ENCODE measurements around the gene SEC61A2.
"Not testable (repeated sequence)": the region's sequence is repeated elsewhere in the genome, so short reads cannot be mapped to it uniquely, and the experiment has no call there.

Gene SEC61A2

DNA sequence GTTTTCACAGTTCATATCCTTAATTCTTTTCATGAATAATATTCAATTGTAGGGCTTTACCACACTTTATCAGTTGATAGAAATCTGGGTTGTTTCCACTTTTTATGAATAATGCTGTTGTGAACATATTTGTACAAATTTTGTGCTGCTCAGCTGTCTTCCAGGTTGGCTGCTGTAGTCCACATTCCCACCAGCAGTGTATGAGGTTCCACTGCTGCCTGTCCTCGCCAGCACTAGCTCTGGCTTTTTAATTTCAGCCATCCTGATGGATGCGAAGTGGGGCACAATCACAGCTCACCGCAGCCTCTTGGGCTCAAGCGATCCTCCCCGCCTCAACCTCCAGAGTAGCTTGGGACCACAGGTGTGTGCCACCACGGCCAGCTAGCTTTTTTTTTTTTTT is 33.5 kb downstream of the SEC61A2 start:
- no peak for DNase-seq

GRCh38 chr10:12164085-12164484 is 34.6 kb downstream of the SEC61A2 start:
- no peak for DNase-seq

GRCh38 chr10:12165036-12165435 is 35.6 kb downstream of the SEC61A2 start:
- no peak for DNase-seq

DNA sequence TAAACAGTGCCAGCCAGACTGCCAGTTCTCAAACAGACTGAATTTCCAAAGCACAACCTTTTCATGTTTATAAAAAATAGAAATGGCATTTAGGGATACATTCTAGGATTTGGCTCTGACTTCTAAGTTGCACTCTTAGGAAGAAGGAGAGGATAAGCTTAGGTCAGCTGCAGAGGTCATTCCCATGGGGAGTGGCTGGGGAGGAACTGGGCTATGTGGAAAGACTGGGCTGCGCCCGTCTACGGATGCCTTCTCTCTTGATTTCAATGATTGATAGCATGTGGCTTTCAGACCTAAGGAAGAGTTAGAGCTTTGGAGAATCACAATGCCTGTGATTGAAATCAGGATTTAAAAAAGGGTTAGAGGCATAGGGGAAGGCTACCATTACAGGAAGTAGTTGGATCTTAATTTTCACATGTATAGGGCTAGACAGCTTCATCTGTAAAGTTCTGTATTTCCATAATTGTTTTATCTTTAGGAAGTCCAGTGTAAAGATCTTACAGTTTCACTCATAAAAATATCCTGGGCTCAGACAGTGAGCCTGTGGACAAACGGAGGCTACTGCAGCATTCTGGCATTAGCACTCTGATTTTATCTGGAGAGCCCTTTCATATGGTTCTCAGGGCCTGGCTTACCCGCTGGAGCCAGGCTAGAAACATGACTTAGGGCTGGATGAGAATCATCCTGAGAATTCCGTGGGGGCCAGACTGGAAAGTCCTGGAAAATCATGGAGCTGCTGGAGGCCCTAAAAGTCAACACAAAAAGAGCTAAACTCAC is 36.7 kb downstream of the SEC61A2 start:
- DNase-seq: no peak

GRCh38 chr10:12171512-12171911 is 42.0 kb downstream of the SEC61A2 start:
- not testable (repeated sequence) for DNase-seq

DNA sequence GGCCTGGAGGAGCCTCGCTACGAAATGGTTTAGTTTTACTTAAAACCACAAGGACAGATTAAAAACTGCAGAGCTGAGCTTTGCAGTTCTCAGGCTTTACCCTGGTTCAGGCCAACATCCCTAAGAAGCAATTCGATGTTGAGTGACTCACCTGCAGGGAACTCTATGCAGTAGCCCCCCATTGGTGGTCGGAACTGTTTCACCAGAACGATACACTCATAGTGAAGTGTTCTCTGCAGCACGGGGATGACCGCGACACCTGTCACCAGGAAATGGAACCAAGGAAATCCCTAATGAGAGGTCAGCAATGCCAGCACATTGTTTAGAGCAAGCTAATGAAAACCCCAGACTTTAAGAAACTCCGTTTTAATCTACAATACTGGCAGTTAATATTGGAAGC is 48.2 kb downstream of the SEC61A2 start:
- DNase-seq: no peak

GRCh38 chr10:12179606-12180170 is 50.2 kb downstream of the SEC61A2 start:
- DNase-seq: no peak

DNA sequence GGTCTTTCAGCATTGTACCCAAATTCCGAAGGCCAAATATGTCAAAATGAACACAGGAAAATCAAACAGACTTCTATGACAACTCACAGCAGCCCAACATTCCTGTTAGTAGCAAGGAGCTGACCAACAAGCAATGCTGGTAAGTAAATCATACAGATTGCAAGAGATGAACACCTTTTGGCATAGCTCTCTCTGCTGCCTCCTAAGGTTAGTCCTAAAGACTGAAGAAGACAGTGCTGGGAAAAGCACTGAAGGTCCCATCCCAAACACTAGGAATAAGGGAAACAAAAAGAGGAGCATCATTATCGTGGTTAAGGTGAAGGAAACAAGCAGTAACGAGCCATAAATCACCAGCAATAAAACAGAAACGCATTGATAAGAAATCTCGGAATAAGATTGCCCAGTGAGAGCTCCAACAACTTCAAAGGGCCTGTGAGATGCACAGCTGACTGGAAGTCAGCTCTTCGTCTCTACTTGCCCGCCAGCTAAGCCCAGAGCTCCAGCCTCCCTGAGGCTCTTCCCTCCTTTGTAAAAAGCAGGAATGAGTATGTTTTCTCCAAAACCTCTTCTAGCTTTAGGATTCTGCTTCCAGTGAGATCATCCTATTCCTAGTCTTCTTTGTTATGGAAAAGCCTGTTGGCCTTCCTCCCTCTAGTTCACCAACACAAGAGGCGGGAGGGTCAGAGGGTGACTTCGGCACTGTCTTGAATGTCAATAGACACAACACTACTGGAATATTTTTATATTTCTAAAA is 50.9 kb downstream of the SEC61A2 start:
- DNase-seq: no peak

DNA sequence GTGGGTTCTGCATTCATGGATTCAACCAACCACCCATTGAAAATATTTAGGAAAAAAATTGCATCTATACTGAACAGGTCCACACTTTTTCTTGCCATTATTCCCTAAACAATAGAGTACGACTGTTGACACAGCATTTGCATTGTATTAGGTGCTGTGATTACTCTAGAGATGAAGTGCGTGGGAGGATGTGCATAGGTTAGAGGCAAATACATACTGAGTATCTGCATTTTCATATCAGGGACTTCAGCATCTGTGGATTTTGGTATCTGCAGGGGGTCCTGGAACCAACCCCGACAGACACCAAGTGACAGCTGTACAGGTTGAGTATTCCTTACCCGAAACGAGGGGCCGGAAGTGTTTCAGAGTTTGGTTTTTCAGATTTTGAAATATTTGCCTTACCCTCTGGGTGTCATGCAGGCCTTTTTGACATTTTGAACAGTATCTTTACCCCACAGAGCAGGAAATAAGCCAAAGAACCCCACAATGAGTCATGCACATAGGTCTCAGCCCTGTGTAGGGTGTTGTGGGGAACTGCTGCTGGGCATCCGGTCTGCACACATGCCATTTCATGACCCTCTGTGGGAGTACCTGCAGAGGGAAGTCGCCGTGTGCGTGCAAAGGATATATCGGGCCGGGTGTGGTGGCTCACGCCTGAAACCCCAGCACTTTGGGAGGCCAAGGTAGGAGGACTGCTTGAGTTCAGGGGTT is 51.7 kb downstream of the SEC61A2 start:
- peak; percentile 56 for DNase-seq

GRCh38 chr10:12184165-12184564 is 54.7 kb downstream of the SEC61A2 start:
- DNase-seq: no peak

DNA sequence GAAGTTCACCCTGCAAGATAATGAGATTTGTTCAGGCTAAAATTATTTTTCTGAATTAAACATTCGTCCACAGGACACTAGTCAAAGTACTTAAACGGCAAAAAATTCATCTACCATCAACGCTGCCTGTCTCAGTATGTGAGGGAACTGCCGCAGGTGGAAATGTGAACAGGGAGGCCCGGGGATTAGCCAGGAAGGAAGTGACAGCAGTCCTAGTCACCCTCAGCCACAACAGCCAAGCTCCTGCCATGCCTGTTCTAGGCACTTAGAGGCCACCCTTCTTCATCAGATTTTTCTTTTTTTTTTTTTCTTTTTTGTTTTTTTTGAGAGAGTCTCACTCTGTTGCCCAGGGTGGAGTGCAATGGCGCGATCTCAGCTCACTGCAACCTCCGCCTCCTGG is 56.8 kb downstream of the SEC61A2 start:
- DNase-seq: no peak

- no peak for DNase-seq
Measured at GRCh38 chr10:12187321-12187905, 57.9 kb downstream of the SEC61A2 start.

DNA sequence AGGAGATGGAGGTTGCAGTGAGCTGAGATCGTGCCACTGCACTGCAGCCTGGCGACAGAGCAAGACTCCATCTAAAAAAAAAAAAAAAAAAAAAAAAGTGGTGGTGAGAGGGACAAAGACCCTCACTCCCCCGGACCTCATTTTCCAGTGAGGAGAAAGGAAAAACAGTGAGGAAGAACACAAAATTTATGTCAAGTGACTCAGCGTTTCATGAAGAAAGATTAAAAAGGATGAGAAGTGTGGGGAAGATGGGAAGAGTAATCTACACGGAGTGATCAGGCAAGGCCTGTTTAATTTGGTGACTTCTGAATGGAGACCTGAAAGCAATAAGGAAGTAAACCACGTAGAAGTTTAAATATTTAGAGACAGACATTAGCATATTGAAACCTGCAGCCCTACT is 59.2 kb downstream of the SEC61A2 start:
- no peak for DNase-seq

- no peak for DNase-seq
Measured at GRCh38 chr10:12189426-12189825, 59.9 kb downstream of the SEC61A2 start.

- DNase-seq: no peak
Measured at GRCh38 chr10:12191715-12192114, 62.2 kb downstream of the SEC61A2 start.

GRCh38 chr10:12193193-12193592 is 63.7 kb downstream of the SEC61A2 start:
- no peak for DNase-seq

DNA sequence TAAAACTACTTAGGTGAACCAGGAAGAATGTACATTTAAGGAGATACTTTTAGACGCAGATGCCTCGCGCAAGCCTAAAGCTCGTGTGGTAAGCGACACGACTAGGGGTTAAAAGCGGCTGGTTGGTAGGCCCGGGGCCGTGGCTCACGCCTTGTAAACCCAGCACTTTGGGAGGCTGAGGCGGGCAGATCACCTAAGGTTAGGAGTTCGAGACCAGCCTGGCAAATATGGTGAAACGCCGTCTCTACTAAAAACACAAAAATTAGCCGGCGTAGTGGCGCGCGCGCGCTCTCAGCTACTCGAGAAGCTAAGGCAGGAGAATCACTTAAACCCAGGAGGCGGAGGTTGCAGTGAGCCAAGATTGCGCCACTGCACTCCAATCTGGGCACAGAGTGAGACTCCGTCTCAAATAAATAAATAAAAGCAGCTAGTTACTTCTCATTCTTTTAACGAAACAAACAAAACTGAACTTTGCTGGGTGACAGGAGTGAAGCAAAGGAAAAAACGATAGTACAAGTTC is 65.3 kb downstream of the SEC61A2 start:
- DNase-seq: peak; percentile 43

GRCh38 chr10:12195281-12195602 is 65.8 kb downstream of the SEC61A2 start:
- no peak for DNase-seq

- DNase-seq: peak; percentile 81
Measured at GRCh38 chr10:12195603-12196506, 66.4 kb downstream of the SEC61A2 start, which contains the start of the genes CDC123 and NUDT5. CDC123 (plus strand) TSS chr10:12196188; CDS start chr10:12196246, 58 bp downstream. NUDT5 (minus strand) TSS chr10:12195891; CDS start chr10:12186291, 9,600 bp downstream.

DNA sequence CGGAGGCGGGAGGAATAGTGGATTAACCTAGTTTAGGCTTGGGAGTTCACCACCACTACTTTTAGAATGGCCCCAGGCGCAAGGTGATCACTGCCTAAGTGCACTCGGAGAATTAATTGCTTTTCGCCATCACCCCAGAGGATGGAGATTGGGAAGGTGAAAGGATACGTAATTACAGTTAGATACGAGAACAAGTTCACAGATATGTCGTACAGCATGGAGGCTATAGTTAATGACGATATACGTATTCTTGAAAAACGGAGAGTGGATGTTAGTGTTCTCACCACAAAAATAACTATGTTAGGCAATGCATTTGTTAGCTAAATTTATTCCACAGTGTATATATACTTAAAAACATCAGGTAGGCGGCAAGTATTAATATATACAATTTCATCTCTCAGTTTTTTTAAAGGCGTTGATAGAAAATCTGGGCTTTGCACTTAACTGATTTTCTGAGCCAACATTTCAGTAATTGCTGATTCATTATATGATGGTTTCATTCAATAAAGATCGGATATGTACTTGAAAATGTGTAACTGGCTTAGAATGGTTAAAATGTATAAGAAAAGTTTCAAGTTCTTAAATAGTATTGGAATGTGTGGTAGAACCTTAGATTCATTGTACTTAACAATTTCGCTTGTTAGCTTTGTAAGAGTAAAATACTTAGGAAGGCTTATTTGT is 67.2 kb downstream of the SEC61A2 start:
- DNase-seq: no peak

DNA sequence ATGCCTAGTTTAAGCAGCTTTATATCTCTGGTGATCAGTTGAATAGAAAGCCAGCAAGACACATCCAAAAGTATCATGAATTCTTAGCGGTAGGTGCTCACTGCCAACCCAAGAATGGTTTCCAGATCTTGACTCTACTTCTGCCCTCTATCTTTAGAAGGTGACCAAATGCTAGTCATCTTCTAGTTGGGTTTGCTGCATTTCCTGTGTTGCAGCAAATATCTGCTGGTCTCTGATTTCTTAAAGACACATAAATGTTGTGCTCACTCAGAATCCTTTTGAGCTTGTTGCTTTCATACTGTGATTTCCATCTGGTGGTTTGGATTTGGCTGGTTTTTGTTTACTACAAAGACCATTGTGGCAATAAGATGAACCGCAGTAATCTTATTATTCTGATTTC is 68.7 kb downstream of the SEC61A2 start:
- DNase-seq: no peak

All from activated T-cell treated with anti-CD3 and anti-CD28 coated beads, Interleukin-2, amount 50 U/mL, for 1 hour (primary cell).